Measurements from ENCODE around the gene TTC39B. TPM values are rescaled to one million over a fixed set of nuclear protein-coding genes. Genes with fewer than 3 reads are reported as not detected.

The TTC39B gene
- total and polyA plus RNA-seq, 2 of the 8 experiments (the other 6 are each of a cell fraction or from before 2014, with no cell fraction given) = 1.6 to 10.9 TPM

DNA sequence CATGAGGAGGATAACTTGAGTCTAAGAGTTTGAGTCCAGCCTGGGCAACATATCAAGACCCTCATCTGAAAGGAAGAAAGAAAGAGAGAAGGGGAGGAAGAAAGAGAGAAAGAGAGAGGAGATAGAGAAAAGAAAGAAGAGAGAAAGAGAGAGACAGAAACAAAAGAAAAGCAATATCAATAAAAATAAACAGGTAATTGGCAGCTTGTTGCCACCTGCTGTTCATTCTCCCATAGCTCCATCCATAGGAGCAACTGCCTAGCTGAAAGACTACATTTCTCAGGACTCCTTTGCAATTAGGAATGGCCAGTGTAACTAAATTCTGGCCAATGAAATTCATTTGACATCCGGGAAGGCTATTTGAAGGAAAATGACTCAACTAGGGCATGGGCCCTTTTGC lies 4.6 kb upstream of the TTC39B start (continued):
- TF ChIP-seq, protein P1, sequence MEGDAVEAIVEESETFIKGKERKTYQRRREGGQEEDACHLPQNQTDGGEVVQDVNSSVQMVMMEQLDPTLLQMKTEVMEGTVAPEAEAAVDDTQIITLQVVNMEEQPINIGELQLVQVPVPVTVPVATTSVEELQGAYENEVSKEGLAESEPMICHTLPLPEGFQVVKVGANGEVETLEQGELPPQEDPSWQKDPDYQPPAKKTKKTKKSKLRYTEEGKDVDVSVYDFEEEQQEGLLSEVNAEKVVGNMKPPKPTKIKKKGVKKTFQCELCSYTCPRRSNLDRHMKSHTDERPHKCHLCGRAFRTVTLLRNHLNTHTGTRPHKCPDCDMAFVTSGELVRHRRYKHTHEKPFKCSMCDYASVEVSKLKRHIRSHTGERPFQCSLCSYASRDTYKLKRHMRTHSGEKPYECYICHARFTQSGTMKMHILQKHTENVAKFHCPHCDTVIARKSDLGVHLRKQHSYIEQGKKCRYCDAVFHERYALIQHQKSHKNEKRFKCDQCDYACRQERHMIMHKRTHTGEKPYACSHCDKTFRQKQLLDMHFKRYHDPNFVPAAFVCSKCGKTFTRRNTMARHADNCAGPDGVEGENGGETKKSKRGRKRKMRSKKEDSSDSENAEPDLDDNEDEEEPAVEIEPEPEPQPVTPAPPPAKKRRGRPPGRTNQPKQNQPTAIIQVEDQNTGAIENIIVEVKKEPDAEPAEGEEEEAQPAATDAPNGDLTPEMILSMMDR (IDR thresholded peaks at IDR 0.05; ENCODE audit: control extremely low read depth in 1 of 3, insufficient read depth in 1 of 3, low read depth in 1 of 3, low read length in 3 of 3) = no peak
- TF ChIP-seq CREB1 (IDR thresholded peaks at IDR 0.05) = no peak

All from H1 (cell line).